NB4 (cell line): ENCODE data around the gene SPARC.

ENCODE experiments used
- DNase-seq: peaks from one replicate; pipeline ENCODE4 v3.0.0; 2010; ENCODE audit warnings: low read depth
- H3K4me3 ChIP-seq: one replicate; pipeline ENCODE4 v1.5.1; 2011; ENCODE audit warnings: mild to moderate bottlenecking, low read depth, low read length, moderate library complexity
- MYC ChIP-seq: IDR thresholded peaks from 2 replicates; pipeline ENCODE4 v1.6.1; 2011; ENCODE audit warnings: low read depth, low read length
- POLR2A ChIP-seq: IDR thresholded peaks from 2 replicates; pipeline ENCODE4 v1.6.1; 2011; ENCODE audit warnings: mild to moderate bottlenecking; ENCODE audit not compliant: insufficient read length; ENCODE audit errors: extremely low read depth
- TF ChIP-seq, protein P1 (sequence below): IDR thresholded peaks from 2 replicates; pipeline ENCODE4 v1.6.1; 2011; ENCODE audit warnings: low read depth, low read length
- TF ChIP-seq, protein P2 (sequence below): IDR thresholded peaks from one replicate; pipeline ENCODE4 v1.5.1; 2012; ENCODE audit warnings: low read depth, low read length

SPARC gene

DNA sequence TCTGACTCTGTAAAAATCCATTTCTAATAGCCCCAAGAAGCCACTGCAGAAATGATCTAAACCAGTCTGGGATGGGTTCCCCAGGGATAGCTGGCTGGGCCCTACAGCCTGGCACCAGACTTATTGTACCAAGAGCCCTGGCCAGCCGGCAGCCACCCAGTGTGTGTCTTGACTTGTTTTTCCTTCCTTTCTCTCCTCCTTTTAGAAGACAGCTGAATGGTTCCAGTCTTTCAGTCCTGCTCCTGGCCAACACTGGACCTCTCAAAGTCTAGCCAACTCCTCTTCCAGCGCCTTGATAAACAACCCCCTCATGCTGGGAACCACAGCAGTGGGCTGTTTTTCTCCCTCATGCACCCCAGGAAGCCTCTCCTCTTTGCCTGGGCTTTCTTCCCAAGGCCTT is 37.6 kb upstream of the SPARC start:
- DNase-seq, result no peak
- H3K4me3 ChIP-seq, result no peak overlapping the region
- TF ChIP-seq, protein P1, sequence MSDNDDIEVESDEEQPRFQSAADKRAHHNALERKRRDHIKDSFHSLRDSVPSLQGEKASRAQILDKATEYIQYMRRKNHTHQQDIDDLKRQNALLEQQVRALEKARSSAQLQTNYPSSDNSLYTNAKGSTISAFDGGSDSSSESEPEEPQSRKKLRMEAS, result no peak
- no peak for TF ChIP-seq MYC
- TF ChIP-seq, protein P2, sequence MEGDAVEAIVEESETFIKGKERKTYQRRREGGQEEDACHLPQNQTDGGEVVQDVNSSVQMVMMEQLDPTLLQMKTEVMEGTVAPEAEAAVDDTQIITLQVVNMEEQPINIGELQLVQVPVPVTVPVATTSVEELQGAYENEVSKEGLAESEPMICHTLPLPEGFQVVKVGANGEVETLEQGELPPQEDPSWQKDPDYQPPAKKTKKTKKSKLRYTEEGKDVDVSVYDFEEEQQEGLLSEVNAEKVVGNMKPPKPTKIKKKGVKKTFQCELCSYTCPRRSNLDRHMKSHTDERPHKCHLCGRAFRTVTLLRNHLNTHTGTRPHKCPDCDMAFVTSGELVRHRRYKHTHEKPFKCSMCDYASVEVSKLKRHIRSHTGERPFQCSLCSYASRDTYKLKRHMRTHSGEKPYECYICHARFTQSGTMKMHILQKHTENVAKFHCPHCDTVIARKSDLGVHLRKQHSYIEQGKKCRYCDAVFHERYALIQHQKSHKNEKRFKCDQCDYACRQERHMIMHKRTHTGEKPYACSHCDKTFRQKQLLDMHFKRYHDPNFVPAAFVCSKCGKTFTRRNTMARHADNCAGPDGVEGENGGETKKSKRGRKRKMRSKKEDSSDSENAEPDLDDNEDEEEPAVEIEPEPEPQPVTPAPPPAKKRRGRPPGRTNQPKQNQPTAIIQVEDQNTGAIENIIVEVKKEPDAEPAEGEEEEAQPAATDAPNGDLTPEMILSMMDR, result no peak
- TF ChIP-seq POLR2A, result no peak

- peak; percentile 48 for DNase-seq
- H3K4me3 ChIP-seq, result no peak overlapping the region
- TF ChIP-seq, protein P2, result no peak
- TF ChIP-seq MYC (no peak), POLR2A (no peak)
- TF ChIP-seq, protein P1, result no peak
Observed at GRCh38 chr5:151722546-151722945, 35.8 kb upstream of the SPARC start.

DNA sequence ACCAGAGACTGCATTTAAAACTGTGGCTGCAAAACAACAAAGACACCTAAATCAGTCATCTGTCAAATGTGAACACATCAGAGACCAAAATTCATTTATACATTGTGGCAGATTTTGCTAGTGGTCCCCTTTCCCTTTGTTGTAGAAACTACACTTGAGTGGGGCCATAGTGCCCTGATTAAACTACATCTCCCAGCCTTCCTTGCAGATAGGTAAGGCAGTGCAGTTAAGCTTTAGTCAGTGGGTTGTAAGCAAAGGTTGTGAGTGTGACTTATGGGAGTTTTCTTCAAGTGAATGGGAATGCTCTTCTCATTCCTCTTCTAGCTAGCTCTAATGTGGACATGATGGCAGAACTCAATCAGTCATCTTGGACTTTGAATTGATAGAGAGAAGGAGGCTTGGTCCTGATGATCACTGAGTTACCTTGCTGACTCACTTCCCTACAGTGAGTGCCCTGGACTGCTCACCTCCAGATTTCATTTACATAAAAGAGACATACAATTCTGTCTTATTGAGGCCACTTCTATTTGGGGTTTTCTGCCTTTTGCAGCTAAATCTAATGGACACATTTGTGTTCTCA is 35.2 kb upstream of the SPARC start:
- TF ChIP-seq, protein P1, result no peak
- TF ChIP-seq MYC (no peak), POLR2A (no peak)
- TF ChIP-seq, protein P2, result no peak
- DNase-seq, result no peak
- no peak overlapping the region for H3K4me3 ChIP-seq

GRCh38 chr5:151721087-151721646 is 34.5 kb upstream of the SPARC start:
- DNase-seq, result peak; percentile 23
- TF ChIP-seq MYC (no peak), POLR2A (no peak)
- H3K4me3 ChIP-seq, result no peak overlapping the region

DNA sequence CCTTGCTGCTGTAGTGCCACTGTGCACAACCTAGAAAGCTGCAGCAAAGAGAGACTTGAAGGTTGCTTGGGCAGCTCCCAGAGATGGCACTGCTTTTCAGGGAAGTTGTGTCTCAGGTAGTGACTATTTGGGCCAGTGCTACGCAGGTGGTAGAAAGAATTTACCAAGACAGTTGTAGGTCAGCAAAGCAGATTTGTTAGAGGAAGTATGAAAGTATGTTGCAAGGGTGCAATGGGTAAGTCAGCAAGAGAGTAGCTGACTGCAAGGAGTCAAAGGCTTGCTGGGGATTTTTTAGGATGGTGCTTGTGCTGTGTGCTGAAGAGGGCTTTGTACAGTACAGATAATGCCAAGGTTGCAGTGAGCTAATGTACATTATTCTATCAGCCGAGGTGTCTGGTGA is 33.5 kb upstream of the SPARC start:
- TF ChIP-seq, protein P1, result no peak
- no peak for TF ChIP-seq POLR2A
- TF ChIP-seq, protein P2, result no peak
- TF ChIP-seq MYC, result no peak
- H3K4me3 ChIP-seq, result no peak overlapping the region
- DNase-seq, result peak; percentile 24

DNA sequence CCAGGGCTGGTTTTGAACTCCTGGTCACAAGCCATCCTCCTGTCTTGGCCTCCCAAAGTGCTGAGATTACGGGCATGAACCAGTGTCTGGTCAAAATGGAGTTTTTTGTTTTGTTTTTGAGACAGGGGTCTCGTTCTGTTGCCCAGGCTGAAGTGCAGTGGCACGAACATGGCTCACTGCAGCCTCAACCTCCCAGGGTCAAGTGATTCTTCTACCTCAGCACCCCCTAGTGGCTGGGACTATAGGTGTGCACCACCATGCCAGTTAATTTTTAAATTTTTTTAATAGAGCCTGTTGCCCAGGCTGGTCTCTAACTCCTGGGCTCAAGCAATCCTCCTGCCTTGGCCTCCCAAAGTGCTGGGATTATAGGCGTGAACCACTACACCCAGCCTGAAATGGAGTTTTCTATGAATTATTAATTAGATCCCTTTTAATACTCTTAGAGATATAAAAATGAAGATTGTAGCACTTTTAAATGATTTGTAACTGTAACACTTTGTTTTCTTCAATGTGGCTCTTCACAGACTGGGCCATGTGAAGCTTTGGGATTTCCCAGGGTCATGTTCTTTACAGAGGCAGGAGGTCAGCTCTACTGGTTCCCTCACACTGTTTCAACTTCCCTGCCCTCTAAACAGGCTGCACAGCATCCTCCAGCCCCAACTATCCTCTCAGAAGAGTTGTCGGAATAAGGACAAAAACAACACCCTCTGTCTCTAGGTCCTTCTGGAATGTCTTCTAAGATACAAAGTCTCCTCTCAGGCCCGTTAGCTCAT is 32.7 kb upstream of the SPARC start:
- DNase-seq, result peak; percentile 53
- H3K4me3 ChIP-seq, result no peak overlapping the region
- TF ChIP-seq MYC (no peak), POLR2A (no peak)
- TF ChIP-seq, protein P2, result peak; percentile 58
- TF ChIP-seq, protein P1, result no peak
